ENCODE measurements around the gene CORO2B.

- TF ChIP-seq POLR2AphosphoS5 (IDR thresholded peaks at IDR 0.05; ENCODE audit: borderline replicate concordance, low read depth, low read length) = no peak
- TF ChIP-seq EZH2 (IDR thresholded peaks at IDR 0.05) = no peak
- no peak for TF ChIP-seq FOXP2 (optimal IDR thresholded peaks at IDR 0.05; ENCODE audit: control extremely low read depth, extremely low read length, insufficient read depth)
Observed at GRCh38 chr15:68580026-68580882, 1.5 kb downstream of the CORO2B start.

Measured in SK-N-MC (cell line).